OCI-LY1 (cell line): ENCODE measurements around the gene AVPI1.

ENCODE experiments used
- H2AFZ ChIP-seq: fragments of 200-600 bp; sonication (generic), shearing (Covaris generic); 2 replicates; pipeline ENCODE4 v1.6.0; 2014; ENCODE audit warnings: antibody characterized with exemption, mild to moderate bottlenecking, low read length
- H3F3A ChIP-seq: fragments of 200-600 bp; sonication (generic), shearing (Covaris generic); 2 replicates; pipeline ENCODE4 v1.6.0; 2014; ENCODE audit warnings: mild to moderate bottlenecking, antibody characterized with exemption, low read length, moderate library complexity; ENCODE audit not compliant: insufficient read depth
- H3K27ac ChIP-seq: fragments of 200-600 bp; sonication (generic); 2 replicates; pipeline ENCODE4 v1.5.1; 2014; ENCODE audit warnings: low read length, mixed run types, mild to moderate bottlenecking, low read depth; ENCODE audit not compliant: poor library complexity, severe bottlenecking
- H3K27me3 ChIP-seq: fragments of 200-600 bp; sonication (generic); 2 replicates; pipeline ENCODE4 v1.6.0; 2014; ENCODE audit warnings: antibody characterized with exemption, mild to moderate bottlenecking, low read length, moderate library complexity; ENCODE audit not compliant: insufficient read depth
- H3K36me3 ChIP-seq: fragments of 200-600 bp; sonication (generic); 2 replicates; pipeline ENCODE4 v1.6.1; 2014; ENCODE audit warnings: mild to moderate bottlenecking, antibody characterized with exemption, low read length, moderate library complexity, mixed read lengths; ENCODE audit not compliant: insufficient read depth
- H3K4me1 ChIP-seq: fragments of 200-600 bp; sonication (generic); 2 replicates; pipeline ENCODE4 v1.5.1; 2014; ENCODE audit warnings: mild to moderate bottlenecking, low read length, moderate library complexity; ENCODE audit not compliant: insufficient read depth, severe bottlenecking
- H3K4me2 ChIP-seq: fragments of 200-600 bp; sonication (generic), shearing (Covaris generic); 2 replicates; pipeline ENCODE4 v1.6.1; 2014; ENCODE audit warnings: low read length
- H3K4me3 ChIP-seq: fragments of 200-600 bp; sonication (generic); 2 replicates; pipeline ENCODE4 v1.5.1; 2014; ENCODE audit warnings: low read length, low read depth, mild to moderate bottlenecking, mixed read lengths; ENCODE audit not compliant: poor library complexity, severe bottlenecking
- H3K79me2 ChIP-seq: fragments of 200-600 bp; shearing (Covaris generic); 2 replicates; pipeline ENCODE4 v1.6.1; 2016; ENCODE audit warnings: mixed run types, low read length, mixed read lengths; ENCODE audit not compliant: insufficient read depth
- H3K9ac ChIP-seq: fragments of 200-600 bp; sonication (generic), shearing (Covaris generic); 2 replicates; pipeline ENCODE4 v1.6.1; 2014; ENCODE audit warnings: mild to moderate bottlenecking, low read length, mixed read lengths
- H3K9me2 ChIP-seq: fragments of 200-600 bp; sonication (generic), shearing (Covaris generic); 2 replicates; pipeline ENCODE4 v1.6.1; 2014; ENCODE audit warnings: low read depth, mild to moderate bottlenecking, low read length, mixed read lengths
- H3K9me3 ChIP-seq: fragments of 200-600 bp; shearing (Covaris generic); 2 replicates; pipeline ENCODE4 v1.6.1; 2014; ENCODE audit warnings: low read length, mixed read lengths
- H4K20me1 ChIP-seq: fragments of 200-600 bp; sonication (generic), shearing (Covaris generic); 2 replicates; pipeline ENCODE4 v1.6.0; 2016; ENCODE audit warnings: mild to moderate bottlenecking, low read length; ENCODE audit not compliant: insufficient read depth
- EZH2 ChIP-seq: fragments of 200-600 bp; sonication (generic), shearing (Covaris generic); IDR thresholded peaks from 2 replicates; pipeline ENCODE4 v1.8.0; 2017; ENCODE audit warnings: borderline replicate concordance, mixed run types, mild to moderate bottlenecking, antibody characterized with exemption, low read length, moderate library complexity, mixed read lengths
- TF ChIP-seq, protein P1 (sequence below): fragments of 200-600 bp; sonication (generic), shearing (Covaris generic); IDR thresholded peaks from 2 replicates; pipeline ENCODE4 v1.5.1; 2017; ENCODE audit warnings: mild to moderate bottlenecking, antibody characterized with exemption, low read length, moderate library complexity, mixed read lengths

Gene AVPI1

DNA sequence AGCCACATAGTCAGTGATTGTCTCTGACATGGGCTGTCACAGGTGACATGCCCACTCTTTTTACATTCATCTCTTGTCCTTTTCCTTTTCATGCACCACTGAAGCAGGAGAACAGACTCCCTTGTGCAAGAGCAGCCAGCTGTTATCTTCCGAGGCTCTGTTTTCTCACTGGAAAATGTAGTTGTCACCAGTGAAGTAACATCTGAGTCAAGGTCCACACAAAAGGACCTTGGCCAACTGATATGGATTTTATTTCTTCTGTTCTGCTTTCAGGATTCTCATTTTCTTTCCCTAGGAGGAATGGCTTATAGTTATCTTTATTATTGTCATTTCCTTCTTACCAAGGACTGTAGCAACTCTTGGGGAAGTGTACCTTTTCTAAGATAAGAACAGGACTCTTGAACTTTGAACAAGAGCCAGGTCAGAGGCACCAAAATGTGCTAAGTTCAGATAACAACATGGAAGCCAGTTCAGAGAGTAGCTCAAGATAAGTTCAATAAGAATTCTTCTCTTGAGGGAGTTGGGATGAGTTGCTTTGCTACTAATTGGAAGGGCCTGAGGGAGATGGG is 22.7 kb downstream of the AVPI1 start:
- peaks cover 9% of the 10 kb centered on the region for H3K36me3 ChIP-seq
- no peaks in the 10 kb centered on the region for H3K4me1 ChIP-seq
- no peak overlapping the region for H2AFZ ChIP-seq
- no peaks in the 10 kb centered on the region for H4K20me1 ChIP-seq
- H3K27me3 ChIP-seq, result no peaks in the 10 kb centered on the region
- no peaks in the 10 kb centered on the region for H3K79me2 ChIP-seq
- no peaks in the 10 kb centered on the region for H3K9me2 ChIP-seq
- no peak overlapping the region for H3K4me2 ChIP-seq
- H3K9ac ChIP-seq, result no peak overlapping the region
- H3F3A ChIP-seq, result no peaks in the 10 kb centered on the region
- no peak overlapping the region for H3K27ac ChIP-seq
- TF ChIP-seq EZH2, result no peak
- TF ChIP-seq, protein P1, sequence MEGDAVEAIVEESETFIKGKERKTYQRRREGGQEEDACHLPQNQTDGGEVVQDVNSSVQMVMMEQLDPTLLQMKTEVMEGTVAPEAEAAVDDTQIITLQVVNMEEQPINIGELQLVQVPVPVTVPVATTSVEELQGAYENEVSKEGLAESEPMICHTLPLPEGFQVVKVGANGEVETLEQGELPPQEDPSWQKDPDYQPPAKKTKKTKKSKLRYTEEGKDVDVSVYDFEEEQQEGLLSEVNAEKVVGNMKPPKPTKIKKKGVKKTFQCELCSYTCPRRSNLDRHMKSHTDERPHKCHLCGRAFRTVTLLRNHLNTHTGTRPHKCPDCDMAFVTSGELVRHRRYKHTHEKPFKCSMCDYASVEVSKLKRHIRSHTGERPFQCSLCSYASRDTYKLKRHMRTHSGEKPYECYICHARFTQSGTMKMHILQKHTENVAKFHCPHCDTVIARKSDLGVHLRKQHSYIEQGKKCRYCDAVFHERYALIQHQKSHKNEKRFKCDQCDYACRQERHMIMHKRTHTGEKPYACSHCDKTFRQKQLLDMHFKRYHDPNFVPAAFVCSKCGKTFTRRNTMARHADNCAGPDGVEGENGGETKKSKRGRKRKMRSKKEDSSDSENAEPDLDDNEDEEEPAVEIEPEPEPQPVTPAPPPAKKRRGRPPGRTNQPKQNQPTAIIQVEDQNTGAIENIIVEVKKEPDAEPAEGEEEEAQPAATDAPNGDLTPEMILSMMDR, result no peak
- no peaks in the 10 kb centered on the region for H3K9me3 ChIP-seq
- H3K4me3 ChIP-seq, result no peak overlapping the region

DNA sequence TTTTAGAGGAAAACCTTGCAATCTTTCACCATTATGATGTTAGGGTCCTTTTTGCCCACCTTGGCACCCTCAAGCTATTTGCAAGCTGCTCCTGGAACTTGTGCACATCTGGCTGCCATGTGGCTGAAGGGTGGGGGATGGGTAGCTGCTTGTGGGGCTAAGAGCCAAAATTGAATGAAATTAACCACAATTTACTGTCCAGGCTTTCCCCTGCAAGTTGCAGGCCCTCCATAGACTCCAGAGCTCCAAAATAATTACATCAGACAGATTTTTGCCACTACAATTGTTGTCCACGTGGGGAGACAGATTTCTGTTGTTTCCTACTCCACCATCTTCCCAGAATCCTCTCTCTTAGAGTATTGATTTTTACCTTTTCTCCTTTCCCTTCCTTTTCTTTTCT is 27.5 kb downstream of the AVPI1 start:
- Histone ChIP-seq H3K79me2 (no peaks in the 10 kb centered on the region), H3K9me2 (no peaks in the 10 kb centered on the region), H3F3A (no peaks in the 10 kb centered on the region), H4K20me1 (no peaks in the 10 kb centered on the region), H3K4me1 (no peaks in the 10 kb centered on the region), H3K36me3 (peaks cover 11% of the 10 kb centered on the region; the same call in 1 of the 2 replicates), H3K27me3 (no peaks in the 10 kb centered on the region), H3K9ac (no peak overlapping the region), H3K27ac (no peak overlapping the region), H2AFZ (no peak overlapping the region), H3K4me3 (no peak overlapping the region), H3K9me3 (no peaks in the 10 kb centered on the region), H3K4me2 (no peak overlapping the region)
- TF ChIP-seq EZH2, result no peak
- TF ChIP-seq, protein P1, result no peak

DNA sequence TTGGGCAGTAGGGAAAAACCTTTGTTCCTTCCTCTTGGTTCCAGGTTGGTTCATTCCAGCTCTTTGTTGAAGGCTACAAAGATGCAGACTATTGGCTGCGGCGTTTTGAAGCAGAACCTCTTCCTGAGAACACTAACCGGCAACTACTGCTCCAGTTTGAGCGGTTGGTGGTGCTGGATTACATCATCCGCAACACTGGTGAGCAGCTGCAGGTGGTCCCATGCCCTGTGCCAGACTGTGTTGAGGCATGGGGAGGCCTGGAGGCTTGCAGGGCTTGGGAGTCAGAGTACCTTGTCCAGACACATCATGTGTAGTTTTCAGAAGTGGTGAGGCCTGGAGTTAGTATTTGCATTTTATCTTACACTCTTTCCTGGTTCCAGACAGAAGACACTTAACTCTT is 30.3 kb downstream of the AVPI1 start:
- Histone ChIP-seq H2AFZ (no peak overlapping the region), H3K36me3 (peaks cover 11% of the 10 kb centered on the region; the same call in 1 of the 2 replicates), H4K20me1 (no peaks in the 10 kb centered on the region), H3K27me3 (no peaks in the 10 kb centered on the region), H3K79me2 (no peaks in the 10 kb centered on the region), H3K4me1 (no peaks in the 10 kb centered on the region), H3K27ac (no peak overlapping the region), H3K4me2 (no peak overlapping the region), H3F3A (no peaks in the 10 kb centered on the region), H3K9ac (no peak overlapping the region), H3K9me3 (no peaks in the 10 kb centered on the region), H3K4me3 (no peak overlapping the region), H3K9me2 (no peaks in the 10 kb centered on the region)
- no peak for TF ChIP-seq EZH2
- TF ChIP-seq, protein P1, result no peak
